Nucleus accumbens (tissue), 56 donors: ENCODE data around the gene CHDH.

Experiments used
- DNase-seq, 56 donors: peaks; one replicate each; lab custom pipeline; 2025; lab: John Stamatoyannopoulos, UW

The CHDH gene

GRCh38 chr3:53768478-53769459, 77.5 kb downstream of the CHDH start:
- DNase-seq, result no peak

GRCh38 chr3:53766706-53767105, 79.5 kb downstream of the CHDH start:
- DNase-seq, result no peak

- no peak for DNase-seq
Measured at GRCh38 chr3:53765753-53766152, 80.5 kb downstream of the CHDH start.

GRCh38 chr3:53764026-53764775, 82.0 kb downstream of the CHDH start:
- no peak for DNase-seq

GRCh38 chr3:53763353-53763752, 82.9 kb downstream of the CHDH start:
- no peak for DNase-seq
